ENCODE data around the gene SEC31B.

Gene SEC31B

DNA sequence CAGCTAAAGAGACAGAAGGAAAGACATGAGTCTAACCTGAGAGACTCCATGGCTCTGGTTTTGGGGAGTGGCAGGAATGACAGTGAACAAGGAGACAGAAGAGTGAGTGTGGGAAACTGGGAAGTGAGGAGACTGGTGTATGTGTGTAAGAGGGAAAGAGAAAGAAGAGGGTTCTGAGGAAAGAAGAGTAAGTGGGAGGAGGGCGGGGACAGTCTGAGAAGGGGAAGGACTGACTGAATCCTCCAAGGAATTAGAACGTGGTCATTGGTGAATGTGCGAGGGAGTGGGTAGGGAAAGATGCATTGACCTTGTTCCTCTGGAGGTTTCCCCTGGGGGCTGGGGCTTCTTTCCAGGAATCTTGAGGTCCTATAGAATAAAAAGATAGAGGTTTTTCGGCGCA lies 30.3 kb downstream of the SEC31B start:
- DNase-seq = no peak

DNA sequence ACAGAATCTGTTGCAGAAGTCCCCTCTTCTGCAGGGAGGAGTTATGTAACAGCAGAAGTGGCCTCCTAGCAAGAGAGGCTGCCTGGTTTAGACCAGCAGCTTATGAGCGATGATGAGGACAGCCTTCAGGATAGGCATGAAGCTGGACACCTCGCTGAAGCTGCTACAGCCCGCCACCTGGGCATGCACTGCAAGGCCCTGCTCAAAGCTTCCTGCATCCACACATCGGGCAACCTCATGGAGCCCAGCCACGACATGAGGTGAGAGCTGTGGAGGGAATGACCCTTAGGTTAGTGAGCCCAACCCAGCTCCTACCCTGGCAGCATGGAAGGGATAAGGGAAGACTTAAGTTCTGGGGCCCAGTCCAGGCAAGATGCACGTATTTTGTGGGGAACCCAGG lies 32.1 kb downstream of the SEC31B start:
- no peak for DNase-seq

DNA sequence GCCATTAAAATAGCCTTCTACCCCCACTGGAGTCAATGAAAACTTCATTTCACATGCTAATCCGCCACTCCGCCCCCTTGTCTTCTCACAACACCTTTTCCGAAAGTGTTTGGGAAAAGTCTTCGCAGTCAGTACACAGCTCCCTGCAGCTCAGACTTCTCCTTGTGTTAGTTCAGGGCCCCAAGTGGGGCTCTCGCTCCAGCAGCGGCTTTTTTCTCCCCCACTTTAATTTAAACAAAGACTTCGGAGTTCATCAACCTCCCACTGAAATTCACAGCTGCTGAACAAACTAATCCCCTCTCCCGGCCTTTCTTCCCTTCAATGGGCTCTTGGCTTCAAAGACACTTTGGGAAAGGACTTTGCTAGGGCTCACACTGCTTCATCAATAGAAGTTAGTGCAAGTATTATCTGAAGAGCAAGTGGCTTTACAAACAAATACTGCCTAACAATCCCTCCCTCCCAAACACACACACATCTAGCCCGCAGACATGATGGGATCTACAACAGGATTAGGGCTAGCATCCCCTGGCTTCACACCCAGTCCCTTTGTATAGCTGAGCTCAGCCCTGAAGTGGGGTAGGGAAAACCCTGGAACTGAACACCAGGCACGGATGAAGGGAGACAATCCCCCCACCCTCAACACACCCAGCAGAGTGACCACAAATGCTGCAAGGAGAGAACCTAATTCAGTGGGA lies 33.7 kb downstream of the SEC31B start:
- no peak for DNase-seq

DNA sequence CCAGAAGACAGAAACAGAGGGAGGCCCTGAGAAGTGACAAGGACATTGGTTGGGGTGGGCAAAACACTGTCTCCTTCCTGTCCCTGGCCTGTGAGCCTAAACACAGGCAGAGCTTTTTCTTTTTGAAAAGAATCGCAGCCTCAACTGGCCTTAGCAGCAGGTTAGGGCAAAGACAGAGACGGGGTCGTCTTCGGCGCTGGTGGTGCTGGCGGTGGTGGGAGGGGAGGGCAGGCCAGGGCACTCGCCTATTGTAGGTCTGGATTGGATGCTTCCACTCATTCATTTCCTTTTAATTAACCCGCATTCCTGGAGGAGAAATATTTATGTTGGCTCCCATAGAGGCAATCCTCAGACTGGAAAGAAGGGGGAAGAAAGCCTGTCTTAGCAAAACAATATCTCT lies 34.3 kb downstream of the SEC31B start:
- no peak for DNase-seq

DNA sequence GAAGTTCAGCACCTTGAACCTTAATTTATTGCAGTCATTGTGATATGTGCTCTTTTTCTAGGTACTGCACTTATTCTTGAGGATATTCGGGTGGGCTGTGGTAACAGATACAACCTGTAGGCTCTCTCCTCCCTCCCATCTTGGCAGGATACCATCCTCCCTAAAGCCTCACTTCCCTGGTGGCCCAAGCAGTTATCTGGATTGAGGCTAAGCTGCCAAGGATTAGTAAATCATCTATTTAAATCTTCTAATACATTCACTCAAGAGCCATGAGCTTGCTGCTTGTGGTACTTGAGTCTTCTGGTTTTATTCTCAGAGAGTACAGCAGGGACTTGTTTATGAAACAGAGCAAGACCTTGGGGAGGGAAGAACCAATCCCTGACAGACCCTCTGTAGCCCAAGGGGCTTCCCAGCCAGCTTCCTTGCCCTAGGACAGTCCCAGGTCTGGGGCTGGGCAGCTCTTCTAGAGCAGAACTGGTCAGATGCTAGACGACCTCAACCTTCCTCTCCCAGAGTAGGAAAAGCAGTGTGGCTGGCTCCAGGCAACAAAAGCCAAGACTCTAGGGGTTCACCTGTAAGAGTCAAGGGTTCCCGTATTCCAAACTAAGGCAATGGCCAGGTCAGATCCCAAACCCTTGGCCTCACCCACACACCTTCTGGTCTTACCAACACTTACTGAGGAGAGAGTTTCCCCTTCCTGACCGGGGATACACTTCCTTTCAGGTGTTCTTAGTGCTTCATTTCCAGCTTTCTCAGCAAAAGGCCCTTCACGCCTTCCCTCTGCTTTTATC lies 35.6 kb downstream of the SEC31B start:
- DNase-seq = no peak

DNA sequence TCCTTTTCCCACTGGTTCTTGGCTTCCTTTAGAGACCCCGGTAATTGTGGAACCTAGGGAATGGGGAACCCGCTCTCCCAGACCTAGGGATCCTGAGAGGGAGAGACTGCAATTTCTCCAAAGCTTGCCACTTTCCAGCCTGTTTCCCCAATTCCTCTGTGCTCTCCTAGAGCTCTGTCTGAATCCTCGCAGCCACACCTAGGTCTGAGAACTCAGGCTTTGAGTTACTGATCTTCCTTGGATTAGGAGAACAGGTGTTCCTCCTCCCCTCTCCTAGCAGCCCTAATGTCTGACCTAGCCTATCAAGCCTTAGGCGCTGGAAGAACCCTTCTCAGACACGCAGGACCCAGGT lies 36.9 kb downstream of the SEC31B start:
- no peak for DNase-seq

DNA sequence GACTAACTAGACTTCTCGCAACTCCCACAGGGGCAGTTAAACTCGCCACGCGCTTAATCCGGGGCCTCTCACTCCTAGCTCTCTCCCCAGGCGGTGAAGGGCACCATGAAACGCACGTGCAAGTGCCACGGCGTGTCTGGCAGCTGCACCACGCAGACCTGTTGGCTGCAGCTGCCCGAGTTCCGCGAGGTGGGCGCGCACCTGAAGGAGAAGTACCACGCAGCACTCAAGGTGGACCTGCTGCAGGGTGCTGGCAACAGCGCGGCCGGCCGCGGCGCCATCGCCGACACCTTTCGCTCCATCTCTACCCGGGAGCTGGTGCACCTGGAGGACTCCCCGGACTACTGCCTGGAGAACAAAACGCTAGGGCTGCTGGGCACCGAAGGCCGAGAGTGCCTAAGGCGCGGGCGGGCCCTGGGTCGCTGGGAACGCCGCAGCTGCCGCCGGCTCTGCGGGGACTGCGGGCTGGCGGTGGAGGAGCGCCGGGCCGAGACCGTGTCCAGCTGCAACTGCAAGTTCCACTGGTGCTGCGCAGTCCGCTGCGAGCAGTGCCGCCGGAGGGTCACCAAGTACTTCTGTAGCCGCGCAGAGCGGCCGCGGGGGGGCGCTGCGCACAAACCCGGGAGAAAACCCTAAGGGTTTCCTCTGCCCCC lies 37.4 kb downstream of the SEC31B start:
- peak; percentile 68 for DNase-seq

DNA sequence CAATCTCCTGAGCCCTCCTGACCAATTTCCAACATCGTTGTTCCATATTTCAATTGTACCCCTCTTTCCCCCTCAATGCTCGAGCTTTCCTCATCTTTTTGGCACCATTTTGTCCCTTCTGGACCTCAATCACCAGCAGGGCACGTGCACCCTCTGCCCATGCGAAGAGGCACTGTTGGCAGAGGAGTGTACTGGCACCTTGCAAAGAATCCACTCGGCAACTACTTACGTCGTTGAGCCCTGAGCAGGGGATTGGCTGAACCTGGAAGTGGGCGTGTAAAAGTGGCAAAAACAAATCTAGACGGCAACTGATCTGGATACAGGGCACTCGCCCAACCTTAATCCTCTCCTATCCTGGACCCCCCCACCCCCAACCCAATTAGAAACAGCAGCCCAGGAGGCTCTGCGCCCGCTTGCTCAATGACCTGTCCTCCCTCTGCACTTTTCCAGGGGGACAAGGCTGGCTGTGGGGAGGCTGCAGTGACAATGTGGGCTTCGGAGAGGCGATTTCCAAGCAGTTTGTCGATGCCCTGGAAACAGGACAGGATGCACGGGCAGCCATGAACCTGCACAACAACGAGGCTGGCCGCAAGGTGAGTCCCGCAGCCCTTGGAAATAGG lies 38.1 kb downstream of the SEC31B start:
- peak; percentile 94 for DNase-seq

DNA sequence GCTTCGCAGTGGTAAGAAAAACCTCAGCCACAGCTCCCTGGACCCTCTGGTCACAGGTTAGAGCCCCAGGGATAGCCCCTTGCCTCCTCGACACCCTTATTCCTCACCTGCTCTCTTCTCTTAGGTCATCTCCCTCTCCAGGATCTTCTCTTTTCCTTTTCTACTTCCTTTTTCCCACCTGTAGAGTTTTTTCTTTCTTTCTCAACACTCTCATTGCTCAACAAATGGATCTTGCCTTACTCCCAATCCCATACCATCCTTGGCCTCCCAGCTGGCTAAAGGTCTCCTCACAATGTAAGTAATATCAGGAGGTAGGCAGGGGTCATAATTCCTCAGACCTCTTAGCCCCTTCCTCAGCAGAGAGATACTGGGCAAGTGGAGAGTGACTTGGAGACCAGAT lies 39.7 kb downstream of the SEC31B start:
- DNase-seq = no peak

DNA sequence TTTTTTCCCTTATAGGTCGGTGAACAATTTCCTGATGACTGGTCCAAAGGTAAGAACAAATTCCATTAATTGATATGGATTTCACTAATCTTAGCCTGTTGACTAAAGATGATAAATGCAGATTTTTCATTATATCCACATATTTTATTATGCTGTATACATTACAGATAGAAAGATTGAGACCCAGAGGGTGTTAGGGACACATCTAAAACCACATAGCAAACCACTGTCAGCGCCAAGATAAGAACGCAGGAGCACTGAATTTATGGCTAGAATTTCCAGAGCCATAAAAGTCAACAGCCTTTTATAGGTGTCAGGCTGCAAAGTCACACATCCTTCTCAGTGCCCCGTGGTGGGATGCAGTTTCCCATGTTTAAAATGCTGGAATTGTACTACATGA lies 40.6 kb downstream of the SEC31B start:
- DNase-seq = no peak

DNA sequence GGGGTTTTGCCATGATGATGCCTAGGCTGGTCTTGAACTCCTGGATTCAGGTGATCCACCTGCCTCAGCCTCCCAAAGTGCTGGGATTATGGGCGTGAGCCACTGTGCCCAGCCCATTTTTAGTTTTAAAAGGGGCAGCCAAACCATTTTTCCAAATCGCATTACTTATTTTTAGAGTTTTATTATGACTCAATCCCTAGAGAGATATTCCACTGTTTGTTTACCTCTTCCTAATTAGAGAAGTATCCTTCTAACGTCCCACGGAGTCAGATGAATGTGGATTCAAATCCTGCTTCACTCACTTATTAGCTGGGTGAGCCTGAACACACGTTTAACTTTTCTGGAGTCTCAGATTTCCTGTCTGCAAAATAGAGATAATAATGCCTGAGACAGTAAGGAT lies 41.7 kb downstream of the SEC31B start:
- DNase-seq = no peak

DNA sequence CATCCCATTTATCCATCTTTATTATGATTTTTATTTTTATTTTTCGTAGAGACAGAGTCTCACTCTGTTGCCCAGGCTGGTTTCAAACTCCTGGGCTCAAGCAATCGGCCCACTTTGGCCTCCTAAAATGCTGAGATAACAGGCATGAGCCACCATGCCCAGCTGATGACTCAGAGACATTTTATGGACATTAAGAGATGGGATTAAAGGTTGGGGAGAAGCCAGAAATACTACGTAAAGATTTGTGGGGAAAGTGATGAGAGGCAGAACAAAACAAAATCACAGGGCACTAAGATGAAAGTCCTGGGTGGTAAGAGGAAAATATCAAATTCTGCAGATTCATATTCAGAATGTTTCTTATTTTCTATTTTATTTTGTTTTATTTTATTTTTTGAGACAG lies 49.3 kb downstream of the SEC31B start:
- no peak for DNase-seq

DNA sequence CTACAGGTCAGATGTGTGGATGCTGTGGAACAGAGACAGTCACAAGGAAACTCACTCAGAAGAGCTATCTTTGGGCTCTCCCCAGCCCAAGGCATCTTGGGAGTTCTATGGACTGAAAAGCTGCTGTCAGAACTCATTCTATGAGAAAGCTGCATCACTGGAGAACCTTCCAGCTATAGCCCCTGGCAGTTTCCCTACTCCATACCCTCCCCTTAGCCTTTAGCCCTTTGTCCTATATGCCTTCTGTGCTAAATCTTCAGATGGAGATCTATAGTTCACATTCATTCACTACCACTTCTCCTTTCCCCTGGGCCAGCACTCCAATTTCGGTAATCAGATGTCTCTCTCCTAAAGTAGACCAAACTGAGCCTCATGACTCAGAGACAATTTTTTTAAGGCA lies 49.9 kb downstream of the SEC31B start:
- DNase-seq = no peak

DNA sequence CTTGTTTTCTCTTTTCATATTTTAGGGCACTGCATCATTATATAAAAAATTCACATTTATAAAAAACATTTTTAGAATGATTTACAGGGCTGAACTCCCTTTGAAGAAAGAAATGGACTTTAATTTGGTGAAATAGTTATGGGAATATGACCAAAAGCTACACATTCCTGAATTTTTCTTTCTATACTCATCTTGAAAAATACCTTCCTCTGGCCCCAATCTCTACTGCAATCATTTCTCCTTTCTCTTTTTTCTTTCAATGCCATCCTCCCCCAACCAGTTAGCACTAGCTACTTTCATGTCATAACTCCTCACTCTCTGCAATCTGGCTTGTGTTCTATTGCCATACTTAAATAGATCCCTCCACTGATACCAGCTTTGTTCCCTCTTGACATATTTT lies 50.7 kb downstream of the SEC31B start:
- no peak for DNase-seq

DNA sequence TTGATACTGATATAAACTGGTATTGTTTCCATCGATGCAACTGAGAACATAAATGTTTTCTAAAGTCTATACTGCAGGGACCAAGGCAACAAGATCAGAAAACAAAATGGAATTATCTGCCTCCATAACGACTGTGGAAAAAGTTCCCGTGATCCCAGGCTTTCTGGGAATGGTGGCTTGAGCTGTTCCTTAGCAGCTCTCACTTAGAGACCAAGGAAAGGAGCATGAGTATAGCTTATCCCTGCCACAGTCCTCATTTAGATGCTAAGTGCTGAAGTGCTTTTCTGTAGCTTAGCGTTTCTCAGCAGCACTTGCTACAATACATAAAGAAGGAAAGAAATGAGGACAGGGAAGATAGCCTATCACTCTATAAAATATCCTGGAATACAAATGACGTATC lies 51.3 kb downstream of the SEC31B start:
- DNase-seq = no peak

DNA sequence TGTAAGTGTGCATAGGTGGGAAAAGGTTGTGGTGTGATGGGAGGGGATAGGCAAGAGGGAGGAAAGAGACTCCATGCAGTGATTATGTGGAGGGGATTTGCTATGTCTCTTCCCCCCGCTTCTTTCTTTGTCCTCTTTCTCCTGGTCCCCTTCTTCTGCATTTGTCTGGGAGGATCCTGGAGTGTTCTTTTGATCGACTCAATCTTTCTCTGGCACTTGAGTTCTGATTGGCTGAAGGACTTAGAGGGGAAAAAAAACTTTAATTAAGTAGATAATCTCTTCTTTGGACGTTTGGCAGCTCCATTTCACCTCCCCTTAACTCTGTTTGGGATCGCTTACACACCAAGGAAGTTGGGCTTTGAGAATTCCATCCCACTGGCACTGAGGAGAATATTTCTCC lies 57.0 kb downstream of the SEC31B start, which contains the start of gene WNT8B:
Gene WNT8B, plus strand, starts transcription at position 301 of the 400 bp plus-strand sequence. CDS start 160 bp downstream, outside the sequence.
- DNase-seq = no peak

DNA sequence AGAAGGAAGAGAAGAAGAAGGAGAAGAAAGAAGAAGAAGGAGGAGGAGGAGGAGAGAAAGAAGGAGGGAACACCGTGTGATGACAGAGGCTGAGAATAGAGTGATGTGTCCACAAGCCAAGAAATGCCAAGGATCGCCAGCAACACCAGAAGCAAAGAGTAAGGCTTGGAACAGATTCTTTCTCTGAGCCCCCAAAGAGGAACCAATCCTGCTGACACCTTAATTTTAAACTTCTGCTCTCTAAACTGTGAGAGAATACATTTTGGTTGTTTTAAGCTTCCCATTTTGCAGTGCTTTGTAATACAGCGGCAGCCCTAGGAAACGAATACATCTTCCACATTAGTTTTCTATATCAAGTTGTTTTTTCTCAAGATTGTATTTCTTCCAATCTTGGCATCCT lies 70.7 kb downstream of the SEC31B start:
- no peak for DNase-seq

DNA sequence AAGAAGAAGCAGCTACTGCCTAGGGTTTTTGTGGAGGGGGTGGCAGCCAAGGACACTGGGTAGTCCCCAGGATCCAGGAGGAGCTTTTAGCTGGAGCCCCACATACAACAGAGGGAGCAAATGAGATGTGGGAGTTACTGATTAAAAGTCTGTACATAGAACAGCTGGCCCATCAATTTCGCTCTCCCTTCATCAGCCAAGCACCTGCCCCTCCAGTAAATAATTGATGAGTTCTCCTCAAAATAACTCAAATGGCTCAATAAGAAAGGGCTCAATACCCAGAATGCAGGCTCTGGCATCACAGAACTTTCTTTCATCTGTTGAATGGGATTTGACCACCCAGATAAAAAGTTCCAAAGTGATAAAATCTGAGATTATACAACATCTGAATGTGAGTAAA lies 72.0 kb downstream of the SEC31B start:
- DNase-seq = no peak

DNA sequence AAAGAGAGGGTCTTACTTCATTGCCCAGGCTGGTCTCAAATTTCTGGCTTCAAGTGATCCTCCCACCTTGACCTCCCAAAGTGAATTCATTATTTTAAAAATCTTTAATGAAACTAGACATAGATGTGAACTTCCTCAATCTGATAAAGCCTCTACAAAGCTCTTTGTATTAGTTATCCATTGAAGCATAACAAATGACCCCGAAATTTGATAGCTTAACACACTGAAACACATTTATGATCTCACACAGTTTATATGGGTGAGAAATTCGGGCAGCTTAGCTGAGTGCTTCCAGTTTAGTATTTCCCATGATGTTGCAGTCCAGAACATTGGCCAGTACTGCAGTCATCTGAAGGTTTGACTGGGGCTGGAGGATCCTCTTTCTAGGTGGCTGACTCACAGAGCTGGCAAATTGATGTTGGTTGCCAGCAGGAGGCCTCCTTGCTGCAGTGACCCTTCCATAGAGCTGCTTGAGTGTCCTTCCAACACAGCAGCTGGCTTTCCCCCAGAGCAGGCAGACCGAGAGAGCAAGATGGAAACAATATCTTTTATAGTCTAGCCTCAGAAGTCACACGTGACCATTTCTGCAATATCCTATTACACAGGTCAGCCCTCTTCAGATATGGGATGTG lies 73.4 kb downstream of the SEC31B start:
- no peak for DNase-seq

DNA sequence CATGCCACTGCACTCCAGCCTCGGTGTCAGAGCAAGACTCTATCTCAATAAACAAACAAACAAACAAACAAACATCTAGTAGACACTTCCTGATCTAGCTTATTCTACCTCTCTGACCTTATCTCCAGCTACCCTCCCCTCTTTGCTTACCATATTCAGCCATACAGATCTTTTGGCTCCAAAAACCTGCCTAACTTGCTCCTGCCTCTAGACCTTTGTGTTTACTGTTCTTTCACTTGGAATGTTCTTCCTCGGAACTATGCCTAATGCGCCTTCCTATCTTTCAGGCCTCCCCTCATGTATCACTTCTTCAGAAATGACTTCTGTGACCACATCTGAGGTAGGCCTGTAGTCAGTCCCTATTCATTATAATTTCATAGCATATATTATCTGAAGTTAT lies 77.1 kb downstream of the SEC31B start:
- DNase-seq = no peak

DNA sequence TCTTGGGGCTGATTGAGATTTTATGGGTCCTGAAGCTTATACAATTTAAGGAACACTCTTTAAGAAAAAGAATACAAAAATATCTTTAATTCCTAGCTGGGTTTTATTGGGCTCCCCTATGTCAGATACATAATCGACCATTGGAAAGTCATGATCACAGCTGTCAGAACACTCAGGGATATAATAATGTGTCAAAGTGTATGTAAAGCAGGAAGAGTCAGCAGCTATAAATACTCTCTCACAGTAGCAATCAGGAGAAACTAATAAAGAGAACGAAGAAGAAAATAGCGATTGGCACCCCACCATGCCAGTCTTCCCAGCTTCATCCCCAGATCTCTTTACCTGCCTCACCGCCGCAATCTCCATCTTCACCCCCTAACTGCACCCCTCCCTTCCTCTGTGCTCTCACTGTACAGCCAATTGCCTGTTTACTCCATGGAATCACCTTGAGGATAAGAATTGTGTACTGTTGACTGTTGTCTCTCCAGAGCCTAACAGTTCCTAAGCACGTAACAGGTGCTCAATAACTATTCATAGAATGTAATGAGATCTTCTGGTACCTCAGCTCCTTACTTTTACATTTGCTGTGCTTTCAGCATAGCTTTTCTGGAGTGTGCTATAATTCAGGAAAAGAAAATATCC lies 80.9 kb downstream of the SEC31B start:
- no peak for DNase-seq

Measured in activated CD4-positive, alpha-beta T cell treated with anti-CD3 and anti-CD28 coated beads, Interleukin-2, amount 50 U/mL, for 16 hours (primary cell).